ENCODE measurements around the gene COL6A5. TPM values are rescaled to one million over a fixed set of nuclear protein-coding genes. Genes with fewer than 3 reads are reported as not detected.
"Not testable (repeated sequence)": the region's sequence is repeated elsewhere in the genome, so short reads cannot be mapped to it uniquely, and the experiment has no call there.

Gene COL6A5
- total and polyA plus RNA-seq, 2 donors (not counting 3 experiments of a cell fraction or from before 2014, with no cell fraction given), result not detected

DNA sequence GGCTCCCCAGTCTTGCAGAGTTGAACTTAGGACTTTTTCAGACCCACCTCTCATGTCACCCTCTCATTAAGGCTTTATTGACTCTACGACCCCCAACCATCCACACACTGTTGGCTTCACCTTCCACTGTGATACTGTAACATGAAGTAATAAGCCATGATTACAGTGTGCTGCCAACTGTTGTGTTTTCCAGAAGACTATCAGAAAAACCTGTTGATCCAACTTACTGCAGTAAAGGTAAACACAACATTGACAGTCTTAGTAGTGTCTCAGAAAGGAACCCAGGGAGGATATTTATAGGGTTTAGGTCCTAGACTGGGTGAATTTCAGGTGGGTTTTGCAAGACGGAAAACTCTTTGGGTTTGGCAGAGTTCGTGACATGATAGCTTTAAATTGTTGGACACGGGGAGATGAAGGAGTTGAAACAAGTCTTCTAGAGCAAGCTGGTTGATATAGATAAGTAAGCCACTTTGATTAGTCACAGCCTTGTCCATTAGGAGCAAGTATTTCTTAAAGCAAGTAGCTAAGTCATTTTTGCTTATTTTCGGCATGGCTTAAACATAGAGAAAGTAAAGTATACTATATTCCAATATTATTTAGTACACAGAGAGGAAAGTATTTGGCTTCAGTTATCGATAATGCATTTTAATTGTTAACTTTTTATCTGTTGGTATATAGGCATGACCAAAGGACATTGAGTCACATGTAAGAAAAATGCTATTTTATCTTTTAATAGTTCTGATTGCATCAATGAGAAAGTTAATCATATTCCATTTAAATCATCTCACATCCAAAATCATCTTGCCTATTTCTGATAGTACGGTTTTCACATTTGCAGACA, 2.4 kb upstream of the COL6A5 start:
- FAIRE-seq (no peak), DNase-seq (ENCODE audit: low read depth, low spot score) (no peak)
- H2AFZ ChIP-seq (ENCODE audit: low read depth, low read length), result no peak overlapping the region
- H4K20me1 ChIP-seq (replicated peaks; ENCODE audit: control insufficient read depth, extremely low read depth, insufficient read depth, low read length), result no peaks in the 10 kb centered on the region
- H3K4me2 ChIP-seq (ENCODE audit: insufficient read depth, low read length), result no peak overlapping the region
- H3K9ac ChIP-seq (replicated peaks; ENCODE audit: extremely low read depth, insufficient read depth, low read length), result no peak overlapping the region
- H3K9me3 ChIP-seq (replicated peaks; ENCODE audit: control insufficient read depth, insufficient read depth, low read length), result no peaks in the 10 kb centered on the region
- H3K4me3 ChIP-seq (replicated peaks in 1 of 3; ENCODE audit: insufficient read depth in 1 of 3, low read depth in 1 of 3, low read length in 3 of 3), result no peak overlapping the region
- intact Hi-C loops (cut with micrococcal nuclease), result no loop called here
- no peaks in the 10 kb centered on the region for H3K36me3 ChIP-seq (ENCODE audit: control insufficient read depth in 2 of 2, extremely low read depth in 1 of 2, insufficient read depth in 2 of 2, low read length in 2 of 2)
- no peak for TF ChIP-seq POLR2AphosphoS5 (IDR thresholded peaks at IDR 0.05; ENCODE audit: insufficient read depth, low read depth, low read length)
- no peak for TF ChIP-seq JUN (IDR thresholded peaks at IDR 0.05; ENCODE audit: borderline replicate concordance, insufficient read depth, insufficient read length, low read depth)
- no peak for TF ChIP-seq GATA2 (IDR thresholded peaks at IDR 0.05; ENCODE audit: insufficient read depth, insufficient read length, low read depth, low read length)
- TF ChIP-seq POLR2A (IDR thresholded peaks at IDR 0.05; ENCODE audit: low read depth, low read length), result no peak
- no peak for TF ChIP-seq MYC (IDR thresholded peaks at IDR 0.05; ENCODE audit: low read depth, low read length)
- TF ChIP-seq, protein P1, sequence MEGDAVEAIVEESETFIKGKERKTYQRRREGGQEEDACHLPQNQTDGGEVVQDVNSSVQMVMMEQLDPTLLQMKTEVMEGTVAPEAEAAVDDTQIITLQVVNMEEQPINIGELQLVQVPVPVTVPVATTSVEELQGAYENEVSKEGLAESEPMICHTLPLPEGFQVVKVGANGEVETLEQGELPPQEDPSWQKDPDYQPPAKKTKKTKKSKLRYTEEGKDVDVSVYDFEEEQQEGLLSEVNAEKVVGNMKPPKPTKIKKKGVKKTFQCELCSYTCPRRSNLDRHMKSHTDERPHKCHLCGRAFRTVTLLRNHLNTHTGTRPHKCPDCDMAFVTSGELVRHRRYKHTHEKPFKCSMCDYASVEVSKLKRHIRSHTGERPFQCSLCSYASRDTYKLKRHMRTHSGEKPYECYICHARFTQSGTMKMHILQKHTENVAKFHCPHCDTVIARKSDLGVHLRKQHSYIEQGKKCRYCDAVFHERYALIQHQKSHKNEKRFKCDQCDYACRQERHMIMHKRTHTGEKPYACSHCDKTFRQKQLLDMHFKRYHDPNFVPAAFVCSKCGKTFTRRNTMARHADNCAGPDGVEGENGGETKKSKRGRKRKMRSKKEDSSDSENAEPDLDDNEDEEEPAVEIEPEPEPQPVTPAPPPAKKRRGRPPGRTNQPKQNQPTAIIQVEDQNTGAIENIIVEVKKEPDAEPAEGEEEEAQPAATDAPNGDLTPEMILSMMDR (IDR thresholded peaks at IDR 0.05; ENCODE audit: extremely low read depth in 1 of 2, insufficient read depth in 1 of 2, low read depth in 1 of 2, low read length in 2 of 2), result no peak
- no peak for TF ChIP-seq MAX (IDR thresholded peaks at IDR 0.05; ENCODE audit: insufficient read depth, insufficient read length)
- no peak overlapping the region for H3K27ac ChIP-seq (ENCODE audit: insufficient read depth, low read depth, low read length)
- no peaks in the 10 kb centered on the region for H3K79me2 ChIP-seq (ENCODE audit: control insufficient read depth, insufficient read depth, low read length)
- H3K9me1 ChIP-seq (replicated peaks; ENCODE audit: control insufficient read depth, extremely low read depth, insufficient read depth, low read length), result no peaks in the 10 kb centered on the region
- POLR2A ChIA-PET, result no interaction called here
- BruUV-seq (replicated peaks), result no TSS peak
- CTCF ChIA-PET, result no interaction called here
- dilution Hi-C loops (cut with MboI; ENCODE audit: extremely low pct_ligation_motif_present, low sequenced_read_pairs), result no loop called here
- H3K27me3 ChIP-seq (ENCODE audit: control insufficient read depth in 2 of 2, insufficient read depth in 2 of 2, low read length in 2 of 2), result peaks cover 12 to 27% of the 10 kb centered on the region in 2 experiments
- H3K4me1 ChIP-seq (ENCODE audit: control insufficient read depth, extremely low read depth, insufficient read depth, low read length), result no peaks in the 10 kb centered on the region

GRCh38 chr3:130348258-130348657, 2.8 kb downstream of the COL6A5 start:
- dilution Hi-C loops (cut with MboI; ENCODE audit: extremely low pct_ligation_motif_present, low sequenced_read_pairs); BruUV-seq (replicated peaks); H4K20me1 ChIP-seq (replicated peaks; ENCODE audit: control insufficient read depth, extremely low read depth, insufficient read depth, low read length); FAIRE-seq; H3K4me3 ChIP-seq (replicated peaks in 1 of 3; ENCODE audit: insufficient read depth in 1 of 3, low read depth in 1 of 3, low read length in 3 of 3); H3K4me1 ChIP-seq (ENCODE audit: control insufficient read depth, extremely low read depth, insufficient read depth, low read length); H3K9me1 ChIP-seq (replicated peaks; ENCODE audit: control insufficient read depth, extremely low read depth, insufficient read depth, low read length); CTCF ChIA-PET; H3K36me3 ChIP-seq (ENCODE audit: control insufficient read depth in 2 of 2, extremely low read depth in 1 of 2, insufficient read depth in 2 of 2, low read length in 2 of 2); POLR2A ChIA-PET; H3K9ac ChIP-seq (replicated peaks; ENCODE audit: extremely low read depth, insufficient read depth, low read length); H3K4me2 ChIP-seq (ENCODE audit: insufficient read depth, low read length); H2AFZ ChIP-seq (ENCODE audit: low read depth, low read length); intact Hi-C loops (cut with micrococcal nuclease); H3K27ac ChIP-seq (ENCODE audit: insufficient read depth, low read depth, low read length); H3K79me2 ChIP-seq (ENCODE audit: control insufficient read depth, insufficient read depth, low read length); DNase-seq (ENCODE audit: low read depth, low spot score); H3K9me3 ChIP-seq (replicated peaks; ENCODE audit: control insufficient read depth, insufficient read depth, low read length): not testable (repeated sequence)
- peaks cover 12 to 27% of the 10 kb centered on the region in 2 experiments for H3K27me3 ChIP-seq (ENCODE audit: control insufficient read depth in 2 of 2, insufficient read depth in 2 of 2, low read length in 2 of 2)

Measured in endothelial cell of umbilical vein (primary cell).